ENCODE results near the gene RPN2. TPM values are rescaled to one million over a fixed set of nuclear protein-coding genes. Genes with fewer than 3 reads are reported as not detected.
A peak's percentile ranks its signal among the peaks of the same experiment; 100 is the strongest.
"Not testable (repeated sequence)": the region's sequence is repeated elsewhere in the genome, so short reads cannot be mapped to it uniquely, and the experiment has no call there.

The RPN2 gene
- polyA plus RNA-seq (ENCODE audit: insufficient read length in 10 of 10): 100 to 1,000 TPM; 135 to 211 (median 166) TPM
- long read RNA-seq, donor 1, transcript RPN2-201 (17 exons, 2,515 nt): major isoform, 17 of 80 reads
- long read RNA-seq, donor 1, partial matches to known transcripts: 62 of 80 reads
- long read RNA-seq, donor 1, other reads (novel, unspliced or antisense): 0 of 80 reads
- long read RNA-seq, donor 2, transcript RPN2-201 (17 exons, 2,515 nt): major isoform, 12 of 57 reads
- long read RNA-seq, donor 2, partial matches to known transcripts: 45 of 57 reads
- long read RNA-seq, donor 2, other reads (novel, unspliced or antisense): 0 of 57 reads
- long read RNA-seq, donor 3: 0 reads
- long read RNA-seq, donor 4, transcript RPN2-201 (17 exons, 2,515 nt): major isoform, 17 of 118 reads
- long read RNA-seq, donor 4, partial matches to known transcripts: 80 of 118 reads
- long read RNA-seq, donor 4, other reads (novel, unspliced or antisense): 21 of 118 reads
- long read RNA-seq, donor 5, transcript RPN2-201 (17 exons, 2,515 nt): major isoform, 25 of 103 reads
- long read RNA-seq, donor 5, partial matches to known transcripts: 77 of 103 reads
- long read RNA-seq, donor 5, other reads (novel, unspliced or antisense): 0 of 103 reads
- long read RNA-seq, donor 6, transcript RPN2-201 (17 exons, 2,515 nt): major isoform, 18 of 111 reads
- long read RNA-seq, donor 6, partial matches to known transcripts: 79 of 111 reads
- long read RNA-seq, donor 6, other reads (novel, unspliced or antisense): 14 of 111 reads
- long read RNA-seq, donor 7, transcript RPN2-201 (17 exons, 2,515 nt): major isoform, 16 of 98 reads
- long read RNA-seq, donor 7, partial matches to known transcripts: 74 of 98 reads
- long read RNA-seq, donor 7, other reads (novel, unspliced or antisense): 8 of 98 reads
- long read RNA-seq, donor 8, transcript RPN2-201 (17 exons, 2,515 nt): major isoform, 19 of 64 reads
- long read RNA-seq, donor 8, partial matches to known transcripts: 45 of 64 reads
- long read RNA-seq, donor 8, other reads (novel, unspliced or antisense): 0 of 64 reads
- long read RNA-seq, donor 9, partial matches to known transcripts: 0 of 1 reads
- long read RNA-seq, donor 9, other reads (novel, unspliced or antisense): 0 of 1 reads

- DNase-seq: peak; percentile 98 to 99 (median 99)
Observed at GRCh38 chr20:37178839-37179682, at the start of gene RPN2, which contains the start of gene MROH8. RPN2 (plus strand) TSS chr20:37179330; CDS start chr20:37179357, 27 bp downstream. MROH8 (minus strand) TSS chr20:37179548.

GRCh38 chr20:37131486-37131885, 47.6 kb upstream of the RPN2 start:
- DNase-seq: no peak

GRCh38 chr20:37133952-37134351, 45.2 kb upstream of the RPN2 start:
- DNase-seq: no peak

GRCh38 chr20:37137547-37137946, 41.6 kb upstream of the RPN2 start:
- DNase-seq: no peak

GRCh38 chr20:37142708-37143107, 36.4 kb upstream of the RPN2 start:
- DNase-seq: no peak

GRCh38 chr20:37144856-37145404, 34.2 kb upstream of the RPN2 start:
- DNase-seq: no peak

- DNase-seq: no peak
Observed at GRCh38 chr20:37147250-37147649, 31.9 kb upstream of the RPN2 start.

GRCh38 chr20:37150864-37151263, 28.3 kb upstream of the RPN2 start:
- not testable (repeated sequence) for DNase-seq

GRCh38 chr20:37151529-37151928, 27.6 kb upstream of the RPN2 start:
- no peak for DNase-seq

- no peak for DNase-seq
Observed at GRCh38 chr20:37152284-37152683, 26.8 kb upstream of the RPN2 start.

- DNase-seq: no peak
Observed at GRCh38 chr20:37154684-37155298, 24.3 kb upstream of the RPN2 start.

GRCh38 chr20:37155987-37156386, 23.1 kb upstream of the RPN2 start:
- no peak for DNase-seq

GRCh38 chr20:37158248-37158647, 20.9 kb upstream of the RPN2 start:
- no peak for DNase-seq

- DNase-seq: no peak
Observed at GRCh38 chr20:37160683-37161082, 18.4 kb upstream of the RPN2 start.

- no peak for DNase-seq
Observed at GRCh38 chr20:37161830-37162549, 17.1 kb upstream of the RPN2 start.

GRCh38 chr20:37162646-37163045, 16.5 kb upstream of the RPN2 start:
- DNase-seq: peak in 1 of 3 donors; percentile 16

GRCh38 chr20:37163832-37164554, 15.1 kb upstream of the RPN2 start:
- no peak for DNase-seq

GRCh38 chr20:37165031-37165430, 14.1 kb upstream of the RPN2 start:
- DNase-seq: no peak

GRCh38 chr20:37166867-37167266, 12.3 kb upstream of the RPN2 start:
- DNase-seq: no peak

Data from muscle of back (tissue), 13 donors.